ENCODE measurements around the gene SP6. TPM values are rescaled to one million over a fixed set of nuclear protein-coding genes. Genes with fewer than 3 reads are reported as not detected.

SP6 gene
- total RNA-seq, 1 experiment from 2014 or later = 10.8 TPM

DNA sequence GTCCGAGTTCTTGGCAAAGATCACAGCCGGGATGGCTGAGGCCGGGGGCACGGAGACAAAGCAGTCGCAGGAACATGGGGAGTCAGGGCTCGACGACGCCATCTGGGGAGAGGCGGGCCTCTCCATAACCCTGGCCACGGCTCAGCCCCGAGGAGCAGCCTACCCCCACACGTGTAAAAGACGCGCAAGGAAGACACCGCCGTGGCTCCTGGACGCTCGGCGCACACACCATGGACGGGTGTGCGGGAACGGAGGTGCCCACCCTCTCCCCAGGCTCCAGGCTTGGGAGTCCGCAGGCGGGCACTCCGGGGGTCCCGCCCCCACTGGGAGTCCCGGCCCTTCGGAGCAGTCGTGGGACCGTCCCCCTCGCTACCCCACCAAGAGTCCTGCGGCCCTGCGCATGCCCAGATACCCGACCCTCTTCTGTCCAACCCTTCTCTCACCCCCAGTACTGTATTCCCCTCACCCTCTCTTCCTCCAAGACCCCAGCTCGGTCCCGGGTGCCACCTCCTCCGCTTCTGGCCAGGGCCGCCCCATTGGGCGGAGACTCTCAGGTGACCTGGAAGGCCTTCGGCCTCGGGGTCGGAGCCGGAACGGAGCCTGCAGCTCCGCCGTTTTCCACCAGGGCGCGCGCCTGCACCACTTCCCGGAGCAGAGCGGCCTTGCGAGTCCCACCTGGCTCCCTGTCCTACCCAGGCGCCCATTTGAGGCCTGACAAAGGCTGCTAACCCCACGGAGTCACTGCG, 10.0 kb downstream of the SP6 start, which contains the start of gene SCRN2:
Gene SCRN2 (minus strand): TSS at position 532 of the 746 bp plus-strand sequence. CDS start 430 bp downstream, at position 102.
- Histone ChIP-seq H3K4me3 (replicated peaks in 1 of 2; ENCODE audit: low read depth in 1 of 2, low read length in 2 of 2) (peak within 1 kb of the TSS; percentile 94 to 98), H3K9me3 (ENCODE audit: control insufficient read depth in 1 of 2, insufficient read depth in 1 of 2, low read depth in 1 of 2, low read length in 2 of 2) (no peaks in the 10 kb centered on the region), H3K79me2 (ENCODE audit: insufficient read depth, low read length) (peaks cover 6% of the 10 kb centered on the region; the same call in 1 of the 2 replicates), H4K20me1 (ENCODE audit: insufficient read depth) (no peaks in the 10 kb centered on the region), H3K4me2 (ENCODE audit: low read length) (peak within 1 kb of the TSS; percentile 97), H3K27ac (ENCODE audit: low read depth, low read length) (peak within 1 kb of the TSS; percentile 69), H3K4me1 (ENCODE audit: control insufficient read depth in 1 of 2, insufficient read depth in 2 of 2, low read length in 2 of 2) (peaks cover 25 to 46% of the 10 kb centered on the region in 2 experiments), H3K27me3 (ENCODE audit: insufficient read depth, low read length) (no peaks in the 10 kb centered on the region), H2AFZ (ENCODE audit: low read depth, low read length, poor library complexity, severe bottlenecking) (peak within 1 kb of the TSS; percentile 92), H3K9me2 (ENCODE audit: insufficient read depth) (no peaks in the 10 kb centered on the region), H3K36me3 (ENCODE audit: control insufficient read depth in 1 of 2, insufficient read depth in 2 of 2, low read length in 2 of 2) (peaks cover 0 to 12% of the 10 kb centered on the region in 2 experiments; a peak in 1 of 4 replicates), H3K9ac (ENCODE audit: low read length) (peak within 1 kb of the TSS; percentile 82)
- ChIA-PET RAD21 (ENCODE audit: low non-redundant PET in 1 of 2, low total read pairs in 2 of 2, uncharacterized antibody in 2 of 2, unreplicated experiment in 2 of 2) (interaction anchor here (0.6 to 4.5 kb wide), 12 partner anchors 9 to 178 kb away, joined by 3 to 43 read pairs (median 4); partner anchors contain the start of genes LRRC46 (in 1 of the 2), MRPL10 (in 1 of the 2), SP2 (in 1 of the 2) and SP6 (in 1 of the 2)), POLR2A (interaction anchor here (1.1 to 3.5 kb wide), 8 partner anchors 10 to 130 kb away, joined by 3 to 24 read pairs (median 8); partner anchors contain the start of genes CDK5RAP3, LRRC46, MRPL10 and SP2), CTCF (interaction anchor here (0.7 to 12.6 kb wide), 18 partner anchors 10 to 186 kb away, joined by 3 to 393 read pairs (median 6); partner anchors contain the start of genes CDK5RAP3, LRRC46, MRPL10 and OSBPL7)
- intact Hi-C loops (cut with micrococcal nuclease) = loop anchor here (1.0 to 5.0 kb wide), 4 partner anchors 49 to 291 kb away; no protein-coding TSS in a partner anchor
- TF ChIP-seq POLR2AphosphoS5 (IDR thresholded peaks at IDR 0.05; ENCODE audit: low read depth, low read length) (peak; percentile 86), ZFX (IDR thresholded peaks at IDR 0.05) (peak; percentile 85; the same call in 1 of the 2 replicates), YY1 (IDR thresholded peaks at IDR 0.05; ENCODE audit: extremely low read depth, insufficient replicate concordance, low read depth, low read length) (peak; percentile 76), EZH2phosphoT487 (IDR thresholded peaks at IDR 0.05; ENCODE audit: borderline replicate concordance) (no peak), RAD21 (IDR thresholded peaks at IDR 0.05; ENCODE audit: low read depth) (peak; percentile 100), EGR1 (IDR thresholded peaks at IDR 0.05; ENCODE audit: low read depth) (peak; percentile 71), JUND (IDR thresholded peaks at IDR 0.05) (no peak)
- TF ChIP-seq, protein P1, sequence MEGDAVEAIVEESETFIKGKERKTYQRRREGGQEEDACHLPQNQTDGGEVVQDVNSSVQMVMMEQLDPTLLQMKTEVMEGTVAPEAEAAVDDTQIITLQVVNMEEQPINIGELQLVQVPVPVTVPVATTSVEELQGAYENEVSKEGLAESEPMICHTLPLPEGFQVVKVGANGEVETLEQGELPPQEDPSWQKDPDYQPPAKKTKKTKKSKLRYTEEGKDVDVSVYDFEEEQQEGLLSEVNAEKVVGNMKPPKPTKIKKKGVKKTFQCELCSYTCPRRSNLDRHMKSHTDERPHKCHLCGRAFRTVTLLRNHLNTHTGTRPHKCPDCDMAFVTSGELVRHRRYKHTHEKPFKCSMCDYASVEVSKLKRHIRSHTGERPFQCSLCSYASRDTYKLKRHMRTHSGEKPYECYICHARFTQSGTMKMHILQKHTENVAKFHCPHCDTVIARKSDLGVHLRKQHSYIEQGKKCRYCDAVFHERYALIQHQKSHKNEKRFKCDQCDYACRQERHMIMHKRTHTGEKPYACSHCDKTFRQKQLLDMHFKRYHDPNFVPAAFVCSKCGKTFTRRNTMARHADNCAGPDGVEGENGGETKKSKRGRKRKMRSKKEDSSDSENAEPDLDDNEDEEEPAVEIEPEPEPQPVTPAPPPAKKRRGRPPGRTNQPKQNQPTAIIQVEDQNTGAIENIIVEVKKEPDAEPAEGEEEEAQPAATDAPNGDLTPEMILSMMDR (IDR thresholded peaks at IDR 0.05 in 2 of 3, conservative IDR thresholded peaks at IDR 0.05 in 1 of 3; ENCODE audit: borderline replicate concordance in 1 of 3, insufficient read depth in 1 of 3, low read depth in 2 of 3, low read length in 2 of 3) = peak; percentile 98 to 100 (median 99)
- TF ChIP-seq, protein P2, sequence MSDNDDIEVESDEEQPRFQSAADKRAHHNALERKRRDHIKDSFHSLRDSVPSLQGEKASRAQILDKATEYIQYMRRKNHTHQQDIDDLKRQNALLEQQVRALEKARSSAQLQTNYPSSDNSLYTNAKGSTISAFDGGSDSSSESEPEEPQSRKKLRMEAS (IDR thresholded peaks at IDR 0.05) = 0 out of 2 replicates have a peak, but pooled peaks have one; percentile 69
- TF ChIP-seq, protein P3, sequence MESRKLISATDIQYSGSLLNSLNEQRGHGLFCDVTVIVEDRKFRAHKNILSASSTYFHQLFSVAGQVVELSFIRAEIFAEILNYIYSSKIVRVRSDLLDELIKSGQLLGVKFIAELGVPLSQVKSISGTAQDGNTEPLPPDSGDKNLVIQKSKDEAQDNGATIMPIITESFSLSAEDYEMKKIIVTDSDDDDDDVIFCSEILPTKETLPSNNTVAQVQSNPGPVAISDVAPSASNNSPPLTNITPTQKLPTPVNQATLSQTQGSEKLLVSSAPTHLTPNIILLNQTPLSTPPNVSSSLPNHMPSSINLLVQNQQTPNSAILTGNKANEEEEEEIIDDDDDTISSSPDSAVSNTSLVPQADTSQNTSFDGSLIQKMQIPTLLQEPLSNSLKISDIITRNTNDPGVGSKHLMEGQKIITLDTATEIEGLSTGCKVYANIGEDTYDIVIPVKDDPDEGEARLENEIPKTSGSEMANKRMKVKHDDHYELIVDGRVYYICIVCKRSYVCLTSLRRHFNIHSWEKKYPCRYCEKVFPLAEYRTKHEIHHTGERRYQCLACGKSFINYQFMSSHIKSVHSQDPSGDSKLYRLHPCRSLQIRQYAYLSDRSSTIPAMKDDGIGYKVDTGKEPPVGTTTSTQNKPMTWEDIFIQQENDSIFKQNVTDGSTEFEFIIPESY (IDR thresholded peaks at IDR 0.05; ENCODE audit: extremely low read depth, insufficient replicate concordance, low read length) = peak; percentile 58
- peak; percentile 81 for DNase-seq (ENCODE audit: low read depth, low spot score)
- ATAC-seq = peak; percentile 88
- BruUV-seq (replicated peaks) = TSS peak; percentile 83

Measured in HCT116 (cell line).